Stimulated activated CD8-positive, alpha-beta memory T cell treated with anti-CD3 and anti-CD28 coated beads, Interleukin-12 subunit alpha, Interleukin-12 subunit beta, amount 100 ng/mL, for 1 hour (primary cell): ENCODE measurements around the gene SIGMAR1.
"Not testable (repeated sequence)": the region's sequence is repeated elsewhere in the genome, so short reads cannot be mapped to it uniquely, and the experiment has no call there.

Experiments
- DNase-seq: peaks from one replicate; pipeline ENCODE4 v3.0.0-alpha.2; 2020; ENCODE audit warnings: low read depth

SIGMAR1 gene

GRCh38 chr9:34654323-34655051, 16.9 kb upstream of the SIGMAR1 start:
- DNase-seq = no peak

- no peak for DNase-seq
These were observed 15.8 kb upstream of the SIGMAR1 start for GRCh38 chr9:34653151-34654072.

GRCh38 chr9:34652602-34653000, 15.0 kb upstream of the SIGMAR1 start:
- DNase-seq = no peak

- DNase-seq = no peak
These were observed 14.5 kb upstream of the SIGMAR1 start, which contains the start of gene IL11RA for GRCh38 chr9:34651876-34652601. TSS of gene IL11RA (plus strand) at chr9:34652185. CDS start at chr9:34655218, 3,033 bp downstream.

- DNase-seq = no peak
These were observed 13.7 kb upstream of the SIGMAR1 start for GRCh38 chr9:34651321-34651720.

GRCh38 chr9:34650816-34651215, 13.2 kb upstream of the SIGMAR1 start:
- DNase-seq = no peak

- DNase-seq = no peak
These were observed 11.1 kb upstream of the SIGMAR1 start for GRCh38 chr9:34648673-34649072.

- no peak for DNase-seq
These were observed 10.1 kb upstream of the SIGMAR1 start for GRCh38 chr9:34647651-34648050.

GRCh38 chr9:34647084-34647403, 9.5 kb upstream of the SIGMAR1 start:
- no peak for DNase-seq

GRCh38 chr9:34646211-34647083, 8.9 kb upstream of the SIGMAR1 start, which contains the start of gene GALT:
TSS of gene GALT (plus strand) at chr9:34646675. CDS start at chr9:34646705, 30 bp downstream.
- peak; percentile 97 for DNase-seq

GRCh38 chr9:34644766-34645314, 7.3 kb upstream of the SIGMAR1 start:
- DNase-seq = no peak

- DNase-seq = no peak
These were observed 5.1 kb upstream of the SIGMAR1 start for GRCh38 chr9:34642679-34643078.

- DNase-seq = not testable (repeated sequence)
These were observed 1.7 kb upstream of the SIGMAR1 start for GRCh38 chr9:34639322-34639721.

GRCh38 chr9:34638138-34638445, 505 bp upstream of the SIGMAR1 start:
- DNase-seq = no peak

GRCh38 chr9:34636791-34637355, 714 bp downstream of the SIGMAR1 start:
- DNase-seq = no peak

GRCh38 chr9:34635556-34635955, 2.0 kb downstream of the SIGMAR1 start:
- DNase-seq = no peak

GRCh38 chr9:34634551-34635248, 2.9 kb downstream of the SIGMAR1 start:
- DNase-seq = no peak

GRCh38 chr9:34633851-34634550, 3.6 kb downstream of the SIGMAR1 start:
- peak; percentile 66 for DNase-seq

GRCh38 chr9:34633166-34633565, 4.4 kb downstream of the SIGMAR1 start:
- DNase-seq = no peak
